Kidney (tissue), 14 donors: Measurements from ENCODE around the gene PNKP. TPM values are rescaled to one million over a fixed set of nuclear protein-coding genes. Genes with fewer than 3 reads are reported as not detected.

Experiments used
- DNase-seq, 5 donors: peaks; one replicate each; pipeline ENCODE4 v3.0.0-alpha.2; 2013 to 2020
- FAIRE-seq: peaks from 2 replicates; lab custom pipeline; 2012; peaks lifted over from hg19 to GRCh38; lab: Jason Lieb, UNC
- H3K27ac ChIP-seq, 2 donors: one replicate each; pipeline ENCODE4 v1.7.0; 2013; ENCODE audit warnings: low read depth in 2 of 2, low read length in 2 of 2, inconsistent platforms in 1 of 2
- H3K27me3 ChIP-seq: one replicate; pipeline ENCODE4 v1.7.1; 2013; ENCODE audit warnings: low read length, inconsistent platforms; ENCODE audit not compliant: control insufficient read depth, insufficient read depth
- H3K36me3 ChIP-seq, 3 donors: one replicate each; pipeline versions ENCODE4 v1.7.0 to v1.7.1; 2013; ENCODE audit warnings: low read length in 3 of 3, control low read depth in 1 of 3, inconsistent platforms in 1 of 3; ENCODE audit not compliant: insufficient read depth in 3 of 3, control insufficient read depth in 2 of 3
- H3K4me1 ChIP-seq, 3 donors: one replicate each; pipeline versions ENCODE4 v1.7.0 to v1.7.1; 2013; ENCODE audit warnings: low read length in 3 of 3, inconsistent platforms in 1 of 3, low read depth in 1 of 3; ENCODE audit not compliant: control insufficient read depth in 2 of 3, insufficient read depth in 2 of 3
- H3K4me3 ChIP-seq, 3 donors: one replicate each; pipeline versions ENCODE4 v1.7.0 to v1.8.1; 2013; ENCODE audit warnings: low read length in 3 of 3, control low read depth in 1 of 3, inconsistent platforms in 1 of 3
- H3K9ac ChIP-seq, 3 donors: one replicate each; pipeline versions ENCODE4 v1.7.0 to v1.7.1; 2013; ENCODE audit warnings: low read length in 3 of 3, control low read depth in 1 of 3, inconsistent platforms in 1 of 3
- H3K9me3 ChIP-seq, 3 donors: one replicate each; pipeline versions ENCODE4 v1.7.0 to v1.7.1; 2013; ENCODE audit warnings: low read length in 3 of 3, control low read depth in 1 of 3, inconsistent platforms in 1 of 3; ENCODE audit not compliant: control insufficient read depth in 2 of 3, insufficient read depth in 1 of 3
- intact Hi-C: fragments of 100-400 bp; cut with DNase I; formaldehyde crosslinking; loops from one replicate; pipeline ENCODE4 v1.11.1; 2022
- polyA plus RNA-seq: library from polyadenylated mRNA; stranded (reverse); fragments of 350-450 nt; fragmentation: Illumina TruSeq; extraction: RNeasy Lipid Tissue Mini Kit (QIAGEN cat#74804); gene quantifications from one replicate; pipeline ENCODE4 v1.2.3, GENCODE V29; 2014; ENCODE audit warnings: low read depth, low replicate concordance; ENCODE audit not compliant: insufficient read depth
- total RNA-seq: library from RNA; stranded (reverse); fragmentation: NEBNext Ultra II Directional; extraction: Animal tissue kit (Norgen Biotek cat#: 25700); gene quantifications from one replicate; pipeline ENCODE4 v1.2.1, GENCODE V29; 2021
- TF ChIP-seq, protein P1 (sequence below): IDR thresholded peaks from 3 replicates; pipeline ENCODE4 v1.5.1; 2012; ENCODE audit warnings: mild to moderate bottlenecking, moderate library complexity, borderline replicate concordance; ENCODE audit not compliant: insufficient read depth; ENCODE audit errors: extremely low read depth
- donor health status: control.
- donor health status: control.
- donor health status: control.
- donor health status: control.
- donor health status: control.
- donor health status: DM: yes; HTN: yes; CAD: no.
- donor health status: Normal renal cell carcinoma (clear cell type).

Gene PNKP
- total and polyA plus RNA-seq, 2 donors from 2014 or later: 45.5 to 101 TPM

DNA sequence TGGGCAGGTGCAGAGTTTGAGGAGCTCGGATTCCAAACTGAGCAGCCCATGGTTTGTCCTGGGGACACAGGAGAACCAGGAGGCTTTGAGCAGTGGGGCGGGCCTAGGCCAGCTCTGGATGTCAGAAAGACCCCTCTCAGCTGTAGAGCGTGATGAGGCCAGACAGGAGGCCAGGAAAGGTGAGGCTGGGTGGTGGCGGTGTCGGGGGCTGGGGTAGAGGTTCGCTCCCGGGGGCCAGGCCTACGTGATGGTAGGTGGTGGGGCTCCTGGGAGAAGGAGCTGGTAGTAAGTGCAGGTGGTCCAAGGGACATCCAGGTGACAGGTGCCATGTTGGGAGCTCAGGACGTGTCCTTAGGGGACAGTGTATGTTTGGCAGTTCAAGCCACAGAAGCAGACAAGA is 30.0 kb downstream of the PNKP start:
- FAIRE-seq: no peak
- intact Hi-C loops: no loop called here
- Histone ChIP-seq H3K9ac (no peak overlapping the region), H3K4me1 (no peaks in the 10 kb centered on the region), H3K27me3 (no peaks in the 10 kb centered on the region), H3K27ac (no peak overlapping the region), H3K36me3 (peaks cover 2 to 30% (median 17%) of the 10 kb centered on the region in 3 donors), H3K9me3 (no peaks in the 10 kb centered on the region), H3K4me3 (no peak overlapping the region)
- TF ChIP-seq, protein P1, sequence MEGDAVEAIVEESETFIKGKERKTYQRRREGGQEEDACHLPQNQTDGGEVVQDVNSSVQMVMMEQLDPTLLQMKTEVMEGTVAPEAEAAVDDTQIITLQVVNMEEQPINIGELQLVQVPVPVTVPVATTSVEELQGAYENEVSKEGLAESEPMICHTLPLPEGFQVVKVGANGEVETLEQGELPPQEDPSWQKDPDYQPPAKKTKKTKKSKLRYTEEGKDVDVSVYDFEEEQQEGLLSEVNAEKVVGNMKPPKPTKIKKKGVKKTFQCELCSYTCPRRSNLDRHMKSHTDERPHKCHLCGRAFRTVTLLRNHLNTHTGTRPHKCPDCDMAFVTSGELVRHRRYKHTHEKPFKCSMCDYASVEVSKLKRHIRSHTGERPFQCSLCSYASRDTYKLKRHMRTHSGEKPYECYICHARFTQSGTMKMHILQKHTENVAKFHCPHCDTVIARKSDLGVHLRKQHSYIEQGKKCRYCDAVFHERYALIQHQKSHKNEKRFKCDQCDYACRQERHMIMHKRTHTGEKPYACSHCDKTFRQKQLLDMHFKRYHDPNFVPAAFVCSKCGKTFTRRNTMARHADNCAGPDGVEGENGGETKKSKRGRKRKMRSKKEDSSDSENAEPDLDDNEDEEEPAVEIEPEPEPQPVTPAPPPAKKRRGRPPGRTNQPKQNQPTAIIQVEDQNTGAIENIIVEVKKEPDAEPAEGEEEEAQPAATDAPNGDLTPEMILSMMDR: no peak
- no peak for DNase-seq

DNA sequence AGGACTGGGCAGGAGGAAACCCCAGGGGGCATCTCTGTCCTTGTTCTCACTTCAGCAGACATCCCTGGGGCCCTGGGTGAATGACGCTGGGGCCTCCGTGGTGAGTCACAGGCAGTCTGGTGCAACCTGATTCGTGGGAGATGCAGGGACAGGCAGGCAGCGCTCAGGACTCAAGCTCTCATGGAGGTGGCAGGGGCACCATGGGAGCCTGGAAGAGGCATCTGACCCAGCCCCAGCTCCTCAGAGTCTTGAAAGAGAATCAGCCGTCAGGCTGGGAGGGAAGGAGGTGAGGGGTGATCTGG is 30.4 kb downstream of the PNKP start:
- peaks cover 2 to 34% (median 18%) of the 10 kb centered on the region in 3 donors for H3K36me3 ChIP-seq
- H3K4me3 ChIP-seq: no peak overlapping the region
- FAIRE-seq (no peak), DNase-seq (no peak)
- H3K9me3 ChIP-seq: no peaks in the 10 kb centered on the region
- no peaks in the 10 kb centered on the region for H3K4me1 ChIP-seq
- TF ChIP-seq, protein P1: no peak
- intact Hi-C loops: no loop called here
- H3K27ac ChIP-seq: no peak overlapping the region
- no peak overlapping the region for H3K9ac ChIP-seq
- no peaks in the 10 kb centered on the region for H3K27me3 ChIP-seq

DNA sequence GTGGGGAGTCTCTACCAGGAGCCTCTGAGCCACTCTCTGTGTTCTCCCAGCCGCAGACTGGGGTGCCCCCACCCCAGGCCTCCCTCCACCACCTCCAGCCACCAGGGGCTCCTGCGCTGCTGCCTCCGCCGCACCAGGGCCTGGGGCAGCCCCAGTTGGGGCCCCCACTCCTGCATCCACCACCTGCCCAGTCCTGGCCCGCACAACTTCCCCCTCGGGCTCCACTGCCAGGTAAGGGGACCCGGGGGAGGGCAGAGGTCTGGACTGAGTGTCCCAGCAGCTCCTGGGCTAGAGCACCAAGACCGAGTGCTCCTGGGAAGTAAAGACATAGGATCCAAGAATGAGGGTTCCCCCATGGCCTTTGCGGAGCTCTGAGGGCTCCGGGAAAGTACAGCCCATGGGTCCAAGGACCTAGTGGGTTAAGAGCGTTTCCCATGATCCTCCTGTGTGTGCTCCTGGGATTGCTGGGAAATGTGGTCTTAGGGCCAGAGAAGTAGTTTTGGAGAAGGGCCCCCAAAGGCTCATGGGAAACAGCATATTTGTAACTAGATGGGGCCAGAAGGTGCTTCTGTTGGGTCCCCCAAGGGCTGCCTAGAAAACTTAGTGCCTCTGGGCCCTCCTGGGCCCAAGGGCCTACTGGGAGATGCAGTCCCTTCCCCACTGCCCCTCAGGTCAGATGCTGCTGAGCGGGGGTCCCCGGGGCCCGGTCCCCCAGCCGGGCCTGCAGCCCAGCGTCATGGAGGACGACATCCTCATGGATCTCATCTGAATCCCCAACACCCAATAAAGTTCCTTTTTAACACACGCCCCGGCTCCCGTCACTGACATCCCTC is 31.0 kb downstream of the PNKP start:
- H3K36me3 ChIP-seq: peaks cover 2 to 36% (median 19%) of the 10 kb centered on the region in 3 donors
- no peak overlapping the region for H3K27ac ChIP-seq
- no peaks in the 10 kb centered on the region for H3K27me3 ChIP-seq
- H3K9me3 ChIP-seq: no peaks in the 10 kb centered on the region
- no peaks in the 10 kb centered on the region for H3K4me1 ChIP-seq
- no peak overlapping the region for H3K9ac ChIP-seq
- DNase-seq (no peak), FAIRE-seq (no peak)
- TF ChIP-seq, protein P1: no peak
- intact Hi-C loops: no loop called here
- H3K4me3 ChIP-seq: no peak overlapping the region
